Gastrocnemius medialis (tissue), 4 donors: ENCODE data around the gene C11orf21.

Experiments
- CTCF ChIP-seq, 5 experiments: fragments of 450-650 bp in 3 of 5; fragments of 200-600 bp in 2 of 5; sonication (generic) in 2 of 5; IDR thresholded peaks in 4 of 5; conservative IDR thresholded peaks in 1 of 5; 1 replicate in 4 of 5; 2 replicates in 1 of 5; pipeline ENCODE4 v1.5.1; 2016 to 2019; ENCODE audit warnings: antibody characterized with exemption in 5 of 5, mild to moderate bottlenecking in 3 of 5, moderate library complexity in 3 of 5
- POLR2A ChIP-seq, 2 donors: fragments of 450-650 bp; IDR thresholded peaks; one replicate each; pipeline ENCODE4 v1.6.1; 2017; ENCODE audit warnings: antibody characterized with exemption in 2 of 2, mild to moderate bottlenecking in 2 of 2, moderate library complexity in 2 of 2

DNA sequence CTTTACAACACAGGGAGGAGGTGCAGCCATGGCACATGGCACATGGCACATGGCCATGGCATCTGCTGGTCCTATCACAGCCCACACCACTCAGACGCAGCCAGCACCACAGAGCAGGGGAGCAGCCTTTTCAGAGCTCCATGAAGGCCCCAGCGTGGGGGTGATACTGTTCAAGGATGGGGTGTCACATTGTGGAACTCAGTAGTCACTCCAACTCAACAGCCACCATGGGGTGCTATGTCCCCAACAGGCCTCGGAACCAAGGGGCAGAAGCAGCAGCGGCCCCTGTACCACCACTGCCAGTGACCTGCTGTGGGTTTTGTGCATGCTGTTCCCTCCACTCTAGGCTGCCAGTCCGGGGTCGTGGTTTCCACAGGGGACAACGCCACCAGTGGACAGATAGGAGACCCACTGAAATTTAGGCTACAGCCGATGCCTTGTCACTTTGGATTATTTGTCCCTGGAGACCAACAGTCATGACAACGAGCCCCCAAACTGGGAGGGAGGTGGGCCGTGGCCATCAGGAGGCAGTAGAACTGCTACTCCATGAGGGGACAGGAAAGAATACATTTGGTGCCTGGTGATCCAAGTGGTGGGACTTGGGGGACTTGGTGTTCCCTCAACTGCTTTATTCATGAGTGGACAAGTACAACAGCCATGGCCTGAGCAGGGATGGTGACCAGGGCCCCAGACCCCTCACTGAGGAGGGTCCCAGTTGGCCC lies 45.0 kb upstream of the C11orf21 start:
- no peak for TF ChIP-seq CTCF (IDR thresholded peaks at IDR 0.05 in 4 of 5, conservative IDR thresholded peaks at IDR 0.05 in 1 of 5)
- TF ChIP-seq POLR2A (IDR thresholded peaks at IDR 0.05): no peak
